Activated T-cell treated with anti-CD3 and anti-CD28 coated beads, Interleukin-2, amount 50 U/mL, for 1 hour (primary cell): ENCODE results near the gene TTC32.
"Not testable (repeated sequence)": the region's sequence is repeated elsewhere in the genome, so short reads cannot be mapped to it uniquely, and the experiment has no call there.

Source experiments
- DNase-seq: peaks from one replicate; pipeline ENCODE4 v3.0.0-alpha.2; 2020

TTC32 gene

GRCh38 chr2:19898592-19899329 lies 3.0 kb downstream of the TTC32 start:
- DNase-seq: no peak

GRCh38 chr2:19897623-19898245 lies 4.0 kb downstream of the TTC32 start:
- DNase-seq: no peak

GRCh38 chr2:19895535-19895934 lies 6.2 kb downstream of the TTC32 start:
- no peak for DNase-seq

GRCh38 chr2:19894134-19894792 lies 7.5 kb downstream of the TTC32 start:
- no peak for DNase-seq

GRCh38 chr2:19893520-19894133 lies 8.2 kb downstream of the TTC32 start:
- no peak for DNase-seq

- not testable (repeated sequence) for DNase-seq
These were observed 9.8 kb downstream of the TTC32 start for GRCh38 chr2:19891971-19892370.

- no peak for DNase-seq
These were observed 11.7 kb downstream of the TTC32 start for GRCh38 chr2:19890104-19890503.

GRCh38 chr2:19888831-19889230 lies 13.0 kb downstream of the TTC32 start:
- DNase-seq: no peak

- no peak for DNase-seq
These were observed 14.3 kb downstream of the TTC32 start for GRCh38 chr2:19887510-19887909.

- DNase-seq: no peak
These were observed 15.5 kb downstream of the TTC32 start for GRCh38 chr2:19886261-19886660.

GRCh38 chr2:19885791-19886190 lies 16.0 kb downstream of the TTC32 start:
- DNase-seq: no peak

GRCh38 chr2:19883971-19884720 lies 17.6 kb downstream of the TTC32 start:
- DNase-seq: no peak

- DNase-seq: no peak
These were observed 18.3 kb downstream of the TTC32 start for GRCh38 chr2:19883486-19883885.

- DNase-seq: no peak
These were observed 19.5 kb downstream of the TTC32 start for GRCh38 chr2:19882286-19882685.

- no peak for DNase-seq
These were observed 19.9 kb downstream of the TTC32 start for GRCh38 chr2:19881908-19882265.

- DNase-seq: no peak
These were observed 20.4 kb downstream of the TTC32 start for GRCh38 chr2:19881221-19881907.

- DNase-seq: not testable (repeated sequence)
These were observed 21.6 kb downstream of the TTC32 start for GRCh38 chr2:19880191-19880590.

- DNase-seq: no peak
These were observed 22.7 kb downstream of the TTC32 start for GRCh38 chr2:19879120-19879519.

- DNase-seq: no peak
These were observed 23.3 kb downstream of the TTC32 start for GRCh38 chr2:19878268-19879046.

GRCh38 chr2:19876751-19877150 lies 25.0 kb downstream of the TTC32 start:
- no peak for DNase-seq

- DNase-seq: no peak
These were observed 26.5 kb downstream of the TTC32 start for GRCh38 chr2:19875280-19875679.

GRCh38 chr2:19874726-19875125 lies 27.1 kb downstream of the TTC32 start:
- no peak for DNase-seq
